ENCODE measurements around the gene FBXL19. TPM values are rescaled to one million over a fixed set of nuclear protein-coding genes. Genes with fewer than 3 reads are reported as not detected.

FBXL19 gene
- total RNA-seq, 1 experiment from 2014 or later: 24.5 TPM

DNA sequence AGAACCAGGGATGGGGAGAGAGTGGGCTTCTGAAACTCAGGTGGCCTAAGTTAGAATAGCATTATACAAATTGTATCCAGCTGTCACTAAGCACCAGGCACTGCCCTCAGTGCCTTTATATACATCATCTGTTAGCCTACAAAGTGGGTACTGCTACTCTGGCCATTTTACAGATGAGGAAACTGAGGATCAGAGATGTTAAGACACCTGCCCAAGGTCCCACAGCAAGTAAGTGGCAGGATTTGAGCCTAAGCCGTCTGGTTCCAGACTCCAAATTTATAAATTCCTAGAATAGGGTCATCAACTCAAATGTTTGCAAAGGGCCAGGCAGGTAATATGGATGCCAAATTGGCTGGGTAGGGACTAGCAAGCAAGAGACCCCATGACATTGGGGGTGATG lies 27.8 kb downstream of the FBXL19 start:
- Histone ChIP-seq H3K9me2 (replicated peaks; ENCODE audit: insufficient read depth, low read length) (no peaks in the 10 kb centered on the region), H4K20me1 (ENCODE audit: insufficient read depth, low read depth, low read length) (no peaks in the 10 kb centered on the region), H3K27ac (ENCODE audit: low read length) (no peak overlapping the region), H2AFZ (ENCODE audit: low read length) (no peak overlapping the region), H3K9me3 (ENCODE audit: low read length) (no peaks in the 10 kb centered on the region), H3K4me3 (ENCODE audit: low read length) (no peak overlapping the region), H3K4me1 (ENCODE audit: low read length) (peaks cover 31% of the 10 kb centered on the region), H3K4me2 (ENCODE audit: low read depth, low read length, poor library complexity, severe bottlenecking) (no peak overlapping the region), H3K79me2 (ENCODE audit: low read length) (peaks cover 10% of the 10 kb centered on the region), H3K36me3 (ENCODE audit: insufficient read depth, low read length) (no peaks in the 10 kb centered on the region), H3K27me3 (ENCODE audit: low read length) (no peaks in the 10 kb centered on the region), H3K9ac (ENCODE audit: low read length) (no peak overlapping the region)
- no peak for DNase-seq

DNA sequence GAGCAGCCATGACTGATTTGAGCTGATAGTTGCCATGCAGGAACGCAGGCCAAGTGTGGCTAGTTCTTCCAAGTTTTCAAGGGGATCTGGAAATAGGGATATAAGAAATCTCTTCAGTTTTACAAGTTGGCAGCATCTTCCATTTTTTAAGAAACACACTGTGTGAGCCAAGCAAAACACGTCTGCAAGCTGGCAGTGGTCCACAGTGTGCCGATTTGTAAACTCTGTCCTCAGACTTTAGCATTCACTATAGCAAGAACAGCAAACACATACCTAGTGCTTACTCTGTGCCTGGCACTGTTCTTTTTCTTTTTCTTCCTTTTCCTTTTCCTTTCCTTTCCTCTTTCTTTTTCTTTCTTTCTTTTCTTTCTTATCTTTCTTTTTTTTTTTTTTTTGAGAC lies 28.4 kb downstream of the FBXL19 start:
- no peak for DNase-seq
- Histone ChIP-seq H3K27me3 (ENCODE audit: low read length) (no peaks in the 10 kb centered on the region), H4K20me1 (ENCODE audit: insufficient read depth, low read depth, low read length) (no peaks in the 10 kb centered on the region), H3K9me2 (replicated peaks; ENCODE audit: insufficient read depth, low read length) (no peaks in the 10 kb centered on the region), H3K9ac (ENCODE audit: low read length) (no peak overlapping the region), H3K4me2 (ENCODE audit: low read depth, low read length, poor library complexity, severe bottlenecking) (no peak overlapping the region), H3K4me3 (ENCODE audit: low read length) (no peak overlapping the region), H3K27ac (ENCODE audit: low read length) (no peak overlapping the region), H3K9me3 (ENCODE audit: low read length) (no peaks in the 10 kb centered on the region), H2AFZ (ENCODE audit: low read length) (no peak overlapping the region), H3K79me2 (ENCODE audit: low read length) (peaks cover 10% of the 10 kb centered on the region), H3K4me1 (ENCODE audit: low read length) (peaks cover 36% of the 10 kb centered on the region), H3K36me3 (ENCODE audit: insufficient read depth, low read length) (no peaks in the 10 kb centered on the region)

DNA sequence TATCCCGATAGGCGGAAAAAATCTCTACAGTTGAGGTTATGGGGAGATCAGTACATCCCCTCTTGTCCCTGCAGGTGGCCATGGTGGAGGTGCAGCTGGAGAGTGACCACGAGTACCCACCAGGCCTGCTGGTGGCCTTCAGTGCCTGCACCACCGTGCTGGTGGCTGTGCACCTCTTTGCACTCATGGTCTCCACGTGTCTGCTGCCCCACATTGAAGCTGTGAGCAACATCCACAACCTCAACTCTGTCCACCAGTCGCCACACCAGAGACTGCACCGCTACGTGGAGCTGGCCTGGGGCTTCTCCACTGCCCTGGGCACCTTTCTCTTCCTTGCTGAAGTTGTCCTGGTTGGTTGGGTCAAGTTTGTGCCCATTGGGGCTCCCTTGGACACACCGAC lies 29.7 kb downstream of the FBXL19 start:
- Histone ChIP-seq H3K79me2 (ENCODE audit: low read length) (peaks cover 10% of the 10 kb centered on the region), H3K4me2 (ENCODE audit: low read depth, low read length, poor library complexity, severe bottlenecking) (no peak overlapping the region), H4K20me1 (ENCODE audit: insufficient read depth, low read depth, low read length) (no peaks in the 10 kb centered on the region), H3K9ac (ENCODE audit: low read length) (no peak overlapping the region), H3K9me2 (replicated peaks; ENCODE audit: insufficient read depth, low read length) (no peaks in the 10 kb centered on the region), H3K4me3 (ENCODE audit: low read length) (no peak overlapping the region), H3K9me3 (ENCODE audit: low read length) (no peaks in the 10 kb centered on the region), H3K4me1 (ENCODE audit: low read length) (peaks cover 40% of the 10 kb centered on the region), H2AFZ (ENCODE audit: low read length) (no peak overlapping the region), H3K27me3 (ENCODE audit: low read length) (no peaks in the 10 kb centered on the region), H3K27ac (ENCODE audit: low read length) (no peak overlapping the region), H3K36me3 (ENCODE audit: insufficient read depth, low read length) (no peaks in the 10 kb centered on the region)
- DNase-seq: no peak

DNA sequence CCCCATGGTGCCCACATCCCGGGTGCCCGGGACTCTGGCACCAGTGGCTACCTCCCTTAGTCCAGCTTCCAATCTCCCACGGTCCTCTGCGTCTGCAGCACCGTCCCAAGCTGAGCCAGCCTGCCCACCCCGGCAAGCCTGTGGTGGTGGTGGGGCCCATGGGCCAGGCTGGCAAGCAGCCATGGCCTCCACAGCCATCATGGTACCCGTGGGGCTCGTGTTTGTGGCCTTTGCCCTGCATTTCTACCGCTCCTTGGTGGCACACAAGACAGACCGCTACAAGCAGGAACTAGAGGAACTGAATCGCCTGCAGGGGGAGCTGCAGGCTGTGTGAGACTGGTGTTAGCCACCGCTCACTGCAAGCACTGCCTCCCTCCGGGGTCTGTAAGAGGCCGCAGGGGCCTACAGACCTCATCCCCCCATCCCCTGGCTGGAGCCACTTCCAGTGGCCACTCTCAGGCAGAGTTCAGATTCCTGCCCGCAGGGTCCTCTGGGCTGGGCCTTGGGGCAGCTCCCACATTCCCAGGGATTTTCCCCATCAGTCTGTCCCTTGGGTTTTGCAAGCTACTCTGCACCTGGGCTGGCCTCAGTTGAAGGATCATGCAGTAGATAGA lies 30.2 kb downstream of the FBXL19 start:
- Histone ChIP-seq H3K27me3 (ENCODE audit: low read length) (no peaks in the 10 kb centered on the region), H3K9ac (ENCODE audit: low read length) (peak overlapping the region; percentile 43; the same call in 1 of the 2 replicates), H3K9me3 (ENCODE audit: low read length) (no peaks in the 10 kb centered on the region), H3K79me2 (ENCODE audit: low read length) (peaks cover 14% of the 10 kb centered on the region), H2AFZ (ENCODE audit: low read length) (no peak overlapping the region), H3K36me3 (ENCODE audit: insufficient read depth, low read length) (no peaks in the 10 kb centered on the region), H3K4me3 (ENCODE audit: low read length) (no peak overlapping the region), H3K4me1 (ENCODE audit: low read length) (peaks cover 37% of the 10 kb centered on the region), H4K20me1 (ENCODE audit: insufficient read depth, low read depth, low read length) (peaks cover 3% of the 10 kb centered on the region; the same call in 1 of the 2 replicates), H3K27ac (ENCODE audit: low read length) (0 out of 2 replicates have a peak overlapping the region, but pooled peaks have one; percentile 48), H3K9me2 (replicated peaks; ENCODE audit: insufficient read depth, low read length) (no peaks in the 10 kb centered on the region), H3K4me2 (ENCODE audit: low read depth, low read length, poor library complexity, severe bottlenecking) (no peak overlapping the region)
- DNase-seq: peak; percentile 93

DNA sequence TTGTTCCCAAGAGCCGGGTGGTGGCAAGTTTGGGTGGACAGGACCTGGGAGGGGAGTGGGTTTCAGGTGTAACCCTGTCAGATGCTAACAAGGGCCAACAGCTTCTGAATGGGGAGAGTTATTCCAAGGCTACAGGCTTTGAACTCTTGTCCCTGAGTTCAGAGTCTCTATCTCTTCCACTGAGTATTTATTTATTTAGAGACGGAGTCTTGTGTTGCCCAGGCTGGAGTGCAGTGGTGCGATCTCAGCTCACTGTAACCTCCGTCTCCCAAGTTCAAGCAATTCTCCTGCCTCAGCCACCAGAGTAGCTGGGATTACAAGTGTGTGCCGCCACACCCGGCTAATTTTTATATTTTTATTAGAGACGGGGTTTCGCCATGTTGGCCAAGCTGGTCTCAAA lies 31.6 kb downstream of the FBXL19 start:
- peaks cover 8% of the 10 kb centered on the region for H4K20me1 ChIP-seq (ENCODE audit: insufficient read depth, low read depth, low read length)
- no peak overlapping the region for H3K9ac ChIP-seq (ENCODE audit: low read length)
- no peak overlapping the region for H2AFZ ChIP-seq (ENCODE audit: low read length)
- H3K4me1 ChIP-seq (ENCODE audit: low read length): peaks cover 40% of the 10 kb centered on the region
- H3K79me2 ChIP-seq (ENCODE audit: low read length): peaks cover 18% of the 10 kb centered on the region
- no peaks in the 10 kb centered on the region for H3K27me3 ChIP-seq (ENCODE audit: low read length)
- no peaks in the 10 kb centered on the region for H3K9me2 ChIP-seq (replicated peaks; ENCODE audit: insufficient read depth, low read length)
- no peak for DNase-seq
- no peak overlapping the region for H3K4me2 ChIP-seq (ENCODE audit: low read depth, low read length, poor library complexity, severe bottlenecking)
- no peaks in the 10 kb centered on the region for H3K9me3 ChIP-seq (ENCODE audit: low read length)
- no peak overlapping the region for H3K27ac ChIP-seq (ENCODE audit: low read length)
- H3K4me3 ChIP-seq (ENCODE audit: low read length): no peak overlapping the region
- H3K36me3 ChIP-seq (ENCODE audit: insufficient read depth, low read length): peaks cover 9% of the 10 kb centered on the region; the same call in 1 of the 2 replicates

DNA sequence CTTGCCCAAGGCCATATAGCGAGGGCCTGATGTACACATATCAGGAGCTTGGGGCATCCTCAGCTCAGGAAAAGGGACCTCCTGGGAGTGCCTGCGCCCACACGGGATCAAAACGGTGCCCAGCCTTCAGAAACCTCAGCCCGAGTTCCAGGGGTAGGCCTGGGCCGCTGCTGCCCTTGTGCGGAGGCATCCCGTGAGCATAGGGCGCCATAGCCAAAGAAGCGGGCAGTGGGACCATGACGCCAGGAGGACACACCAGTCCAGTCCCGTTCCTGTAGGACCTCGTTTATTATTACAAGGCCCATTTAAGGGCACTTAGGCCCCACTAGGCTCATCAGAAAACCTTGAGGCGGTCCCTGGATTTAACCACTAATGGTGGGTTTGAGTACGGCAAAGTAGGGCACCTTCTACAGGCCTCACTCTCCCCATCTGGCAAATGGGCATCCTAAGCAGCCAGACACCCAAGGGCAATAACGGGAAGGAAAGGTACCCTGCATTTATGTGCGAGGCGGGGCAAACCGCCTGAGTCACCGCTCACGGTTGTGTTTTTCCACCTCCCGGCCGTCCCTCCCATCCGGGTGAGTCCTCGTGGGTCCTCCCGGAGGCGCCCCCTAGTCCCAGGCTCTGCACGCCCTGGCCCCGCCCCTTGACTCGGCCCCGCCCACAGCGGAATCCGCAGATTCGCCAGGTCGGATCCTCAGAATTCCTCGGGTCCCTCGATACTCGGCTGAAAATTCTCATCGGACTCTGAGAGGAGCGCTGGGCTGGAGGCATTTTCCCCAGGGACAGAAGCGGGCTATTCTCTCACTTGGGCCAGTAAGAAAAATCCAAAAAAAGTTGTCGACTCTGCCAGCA lies 33.5 kb downstream of the FBXL19 start:
- H3K27me3 ChIP-seq (ENCODE audit: low read length): no peaks in the 10 kb centered on the region
- H3K9me2 ChIP-seq (replicated peaks; ENCODE audit: insufficient read depth, low read length): no peaks in the 10 kb centered on the region
- H3K27ac ChIP-seq (ENCODE audit: low read length): peak overlapping the region; percentile 93
- peak overlapping the region; percentile 96 for H3K9ac ChIP-seq (ENCODE audit: low read length)
- H4K20me1 ChIP-seq (ENCODE audit: insufficient read depth, low read depth, low read length): peaks cover 10% of the 10 kb centered on the region
- peaks cover 23% of the 10 kb centered on the region for H3K79me2 ChIP-seq (ENCODE audit: low read length)
- H3K4me2 ChIP-seq (ENCODE audit: low read depth, low read length, poor library complexity, severe bottlenecking): peak overlapping the region; percentile 98
- peaks cover 25% of the 10 kb centered on the region; the same call in 1 of the 2 replicates for H3K36me3 ChIP-seq (ENCODE audit: insufficient read depth, low read length)
- no peaks in the 10 kb centered on the region for H3K9me3 ChIP-seq (ENCODE audit: low read length)
- peak overlapping the region; percentile 87 for H3K4me3 ChIP-seq (ENCODE audit: low read length)
- DNase-seq: peak; percentile 92
- peaks cover 33% of the 10 kb centered on the region for H3K4me1 ChIP-seq (ENCODE audit: low read length)
- H2AFZ ChIP-seq (ENCODE audit: low read length): peak overlapping the region; percentile 98

DNA sequence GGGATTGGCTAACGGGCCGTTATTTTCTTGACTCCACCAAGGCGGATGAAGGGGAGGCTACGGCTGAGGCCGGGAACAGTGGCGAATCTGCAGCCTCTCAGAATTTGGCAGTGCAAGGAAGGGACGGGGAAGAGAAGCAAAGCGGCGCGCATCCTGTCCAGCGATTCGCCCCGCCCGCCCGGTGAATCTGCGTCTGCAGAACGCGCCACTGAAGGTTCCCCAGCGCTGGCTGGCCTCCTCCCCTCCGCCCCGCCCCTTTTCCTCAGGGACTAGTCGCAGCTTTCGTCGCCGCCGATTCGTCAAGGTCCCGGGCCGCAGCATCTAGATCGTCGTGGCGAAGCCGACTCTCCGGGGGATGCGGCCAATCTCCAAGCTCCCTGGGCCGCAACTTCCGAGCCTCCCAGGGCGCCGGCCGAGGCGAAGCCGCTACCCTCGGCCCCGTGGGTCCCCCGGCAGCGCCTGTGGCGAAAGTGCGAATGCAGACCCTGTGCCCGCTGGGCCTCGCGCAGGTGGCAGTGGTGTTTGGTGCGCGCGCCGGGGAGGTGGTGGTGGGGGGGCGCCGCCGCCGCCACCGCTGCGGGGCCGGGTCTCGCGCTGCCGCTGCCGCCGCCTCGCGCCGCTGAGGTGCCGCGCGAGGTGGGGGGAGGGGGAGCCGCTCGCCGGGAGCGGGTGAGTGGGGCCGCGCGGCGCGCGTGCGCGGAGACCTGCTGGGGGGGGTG lies 34.2 kb downstream of the FBXL19 start, which contains the start of gene SETD1A:
Gene SETD1A (plus strand): TSS at position 299 of the 719 bp plus-strand sequence. CDS start 978 bp downstream, outside the sequence.
- H2AFZ ChIP-seq (ENCODE audit: low read length): peak within 1 kb of the TSS; percentile 98
- no peaks in the 10 kb centered on the region for H3K9me2 ChIP-seq (replicated peaks; ENCODE audit: insufficient read depth, low read length)
- H3K4me1 ChIP-seq (ENCODE audit: low read length): peaks cover 33% of the 10 kb centered on the region
- peaks cover 10% of the 10 kb centered on the region for H4K20me1 ChIP-seq (ENCODE audit: insufficient read depth, low read depth, low read length)
- H3K4me2 ChIP-seq (ENCODE audit: low read depth, low read length, poor library complexity, severe bottlenecking): peak within 1 kb of the TSS; percentile 98
- peak within 1 kb of the TSS; percentile 93 for H3K27ac ChIP-seq (ENCODE audit: low read length)
- no peaks in the 10 kb centered on the region for H3K27me3 ChIP-seq (ENCODE audit: low read length)
- no peaks in the 10 kb centered on the region for H3K9me3 ChIP-seq (ENCODE audit: low read length)
- H3K79me2 ChIP-seq (ENCODE audit: low read length): peaks cover 23% of the 10 kb centered on the region
- peak; percentile 98 for DNase-seq
- peak within 1 kb of the TSS; percentile 96 for H3K9ac ChIP-seq (ENCODE audit: low read length)
- H3K36me3 ChIP-seq (ENCODE audit: insufficient read depth, low read length): peaks cover 29% of the 10 kb centered on the region
- H3K4me3 ChIP-seq (ENCODE audit: low read length): peak within 1 kb of the TSS; percentile 87
